ENCODE data around the gene SGTA. TPM values are rescaled to one million over a fixed set of nuclear protein-coding genes. Genes with fewer than 3 reads are reported as not detected.

SGTA gene
- total RNA-seq, 1 donor from 2014 or later: 106 TPM

- TF ChIP-seq, protein P1, sequence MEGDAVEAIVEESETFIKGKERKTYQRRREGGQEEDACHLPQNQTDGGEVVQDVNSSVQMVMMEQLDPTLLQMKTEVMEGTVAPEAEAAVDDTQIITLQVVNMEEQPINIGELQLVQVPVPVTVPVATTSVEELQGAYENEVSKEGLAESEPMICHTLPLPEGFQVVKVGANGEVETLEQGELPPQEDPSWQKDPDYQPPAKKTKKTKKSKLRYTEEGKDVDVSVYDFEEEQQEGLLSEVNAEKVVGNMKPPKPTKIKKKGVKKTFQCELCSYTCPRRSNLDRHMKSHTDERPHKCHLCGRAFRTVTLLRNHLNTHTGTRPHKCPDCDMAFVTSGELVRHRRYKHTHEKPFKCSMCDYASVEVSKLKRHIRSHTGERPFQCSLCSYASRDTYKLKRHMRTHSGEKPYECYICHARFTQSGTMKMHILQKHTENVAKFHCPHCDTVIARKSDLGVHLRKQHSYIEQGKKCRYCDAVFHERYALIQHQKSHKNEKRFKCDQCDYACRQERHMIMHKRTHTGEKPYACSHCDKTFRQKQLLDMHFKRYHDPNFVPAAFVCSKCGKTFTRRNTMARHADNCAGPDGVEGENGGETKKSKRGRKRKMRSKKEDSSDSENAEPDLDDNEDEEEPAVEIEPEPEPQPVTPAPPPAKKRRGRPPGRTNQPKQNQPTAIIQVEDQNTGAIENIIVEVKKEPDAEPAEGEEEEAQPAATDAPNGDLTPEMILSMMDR (conservative IDR thresholded peaks at IDR 0.05; ENCODE audit: low read depth, low read length): no peak
- DNase-seq (ENCODE audit: low read depth): no peak
- H3K4me3 ChIP-seq (ENCODE audit: low read depth, low read length): no peak overlapping the region
These were observed 24.3 kb downstream of the SGTA start for GRCh38 chr19:2758601-2759313.

DNA sequence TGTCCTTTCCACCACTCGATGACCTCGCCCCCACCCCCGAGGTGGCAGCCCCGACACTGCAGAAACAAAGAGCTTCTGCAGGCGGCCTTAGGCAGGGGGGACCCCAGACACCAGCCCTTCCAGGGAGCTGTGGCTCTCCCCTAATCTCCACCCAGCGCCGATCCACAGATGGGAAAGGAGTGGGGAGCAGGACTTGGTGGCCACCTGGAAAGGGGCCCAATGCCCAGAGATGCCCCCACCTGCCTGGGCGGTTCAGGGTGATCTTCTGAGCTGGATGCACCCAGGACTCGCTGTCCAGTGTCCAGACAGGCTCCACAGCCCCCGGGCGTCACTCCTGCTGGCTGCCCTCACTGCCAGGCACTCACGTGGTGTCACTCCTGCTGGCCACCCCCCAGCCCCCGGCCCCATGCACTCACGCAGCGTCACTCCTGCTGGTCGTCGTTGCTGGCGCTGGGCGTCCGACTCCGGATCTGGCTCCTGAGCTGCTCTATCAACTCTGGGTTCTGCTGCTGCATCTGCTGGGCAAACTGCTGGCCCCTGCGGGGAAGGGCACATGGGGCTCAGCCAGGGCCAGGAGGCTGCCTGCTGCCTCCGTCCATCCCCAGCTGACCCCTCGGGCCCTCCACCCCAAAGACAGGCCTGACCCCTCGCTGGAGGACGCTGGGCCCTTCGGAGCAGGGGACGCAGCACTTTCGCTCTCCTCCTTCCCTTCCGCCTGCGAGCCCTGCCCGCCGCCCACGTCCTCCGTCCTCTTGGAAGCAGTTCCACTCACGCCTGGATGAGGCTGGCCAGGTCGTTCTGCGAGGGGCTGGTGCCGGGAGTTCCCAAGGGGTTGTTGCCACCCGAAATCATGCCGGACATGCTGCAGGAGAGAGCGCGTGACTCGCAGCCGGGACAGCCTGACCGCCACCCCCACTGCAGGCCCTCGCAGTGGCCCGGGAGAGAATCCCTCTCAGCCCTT lies 25.9 kb downstream of the SGTA start:
- H3K4me3 ChIP-seq (ENCODE audit: low read depth, low read length): no peak overlapping the region
- DNase-seq (ENCODE audit: low read depth): no peak
- TF ChIP-seq, protein P1 (conservative IDR thresholded peaks at IDR 0.05; ENCODE audit: low read depth, low read length): no peak

DNA sequence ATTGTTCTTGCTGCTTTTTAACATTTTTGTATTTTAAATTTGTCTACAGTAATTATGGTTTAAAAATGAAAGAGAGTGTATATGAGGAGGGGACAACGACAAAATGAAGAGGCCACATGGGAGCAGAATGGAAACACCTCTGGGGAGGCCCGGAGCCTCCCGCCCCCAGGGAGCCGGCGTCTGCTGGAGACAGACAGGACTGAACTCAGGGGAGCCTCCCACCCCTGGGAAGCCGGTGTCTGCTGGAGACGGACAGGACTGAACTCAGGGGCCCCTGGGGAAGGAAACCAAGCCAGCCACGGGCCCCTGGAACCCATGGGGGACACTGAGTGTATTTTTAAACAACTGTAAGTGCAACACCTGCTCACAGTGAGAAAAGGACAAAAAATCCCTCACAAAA lies 26.6 kb downstream of the SGTA start:
- no peak overlapping the region for H3K4me3 ChIP-seq (ENCODE audit: low read depth, low read length)
- TF ChIP-seq, protein P1 (conservative IDR thresholded peaks at IDR 0.05; ENCODE audit: low read depth, low read length): no peak
- no peak for DNase-seq (ENCODE audit: low read depth)

GRCh38 chr19:2755811-2756210 lies 27.3 kb downstream of the SGTA start:
- H3K4me3 ChIP-seq (ENCODE audit: low read depth, low read length): no peak overlapping the region
- TF ChIP-seq, protein P1 (conservative IDR thresholded peaks at IDR 0.05; ENCODE audit: low read depth, low read length): no peak

DNA sequence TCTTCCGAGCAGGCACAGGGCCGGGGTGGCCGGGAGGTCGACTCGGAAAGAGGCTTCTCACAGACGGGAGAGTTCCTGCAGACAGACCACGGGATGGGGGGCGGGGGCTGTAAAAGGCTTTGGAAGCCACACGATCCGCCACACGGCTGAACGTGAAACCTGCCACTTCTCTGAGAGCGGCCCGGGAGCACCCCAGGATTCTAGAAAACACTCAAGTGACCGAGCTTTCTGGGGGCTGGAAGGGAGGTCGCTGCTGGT lies 27.7 kb downstream of the SGTA start:
- TF ChIP-seq, protein P1 (conservative IDR thresholded peaks at IDR 0.05; ENCODE audit: low read depth, low read length): no peak
- H3K4me3 ChIP-seq (ENCODE audit: low read depth, low read length): no peak overlapping the region
- no peak for DNase-seq (ENCODE audit: low read depth)

More at GRCh38 chr19:2755811-2756210, 27.3 kb downstream of the SGTA start:
- DNase-seq (ENCODE audit: low read depth): no peak

- TF ChIP-seq, protein P1 (conservative IDR thresholded peaks at IDR 0.05; ENCODE audit: low read depth, low read length): no peak
- no peak overlapping the region for H3K4me3 ChIP-seq (ENCODE audit: low read depth, low read length)
- no peak for DNase-seq (ENCODE audit: low read depth)
These were observed 28.2 kb downstream of the SGTA start for GRCh38 chr19:2754659-2755447.

Data from epithelial cell of proximal tubule (primary cell).